Liver (tissue), 9 donors: ENCODE results near the gene PAPSS1. TPM values are rescaled to one million over a fixed set of nuclear protein-coding genes. Genes with fewer than 3 reads are reported as not detected.

Source experiments
- DNase-seq: peaks from one replicate; pipeline ENCODE4 v3.0.0-alpha.2; 2017; ENCODE audit warnings: low spot score
- H3K27ac ChIP-seq, 2 donors: one replicate each; pipeline ENCODE4 v1.7.0; 2013; ENCODE audit warnings: inconsistent platforms in 2 of 2, low read length in 2 of 2, control low read depth in 1 of 2, low read depth in 1 of 2, mild to moderate bottlenecking in 1 of 2
- H3K27me3 ChIP-seq, 4 donors: one replicate each; pipeline versions ENCODE4 v1.6.1 to v1.7.0; 2013; ENCODE audit warnings: low read length in 3 of 4, inconsistent platforms in 1 of 4, mild to moderate bottlenecking in 1 of 4, moderate library complexity in 1 of 4; ENCODE audit not compliant: control insufficient read depth in 4 of 4, insufficient read depth in 4 of 4
- H3K36me3 ChIP-seq, 4 donors: one replicate each; pipeline versions ENCODE4 v1.6.1 to v1.7.0; 2013; ENCODE audit warnings: low read length in 3 of 4, mild to moderate bottlenecking in 3 of 4, low read depth in 1 of 4, moderate library complexity in 1 of 4; ENCODE audit not compliant: control insufficient read depth in 4 of 4, insufficient read depth in 3 of 4
- H3K4me1 ChIP-seq, 4 donors: one replicate each; pipeline versions ENCODE4 v1.6.1 to v1.7.0; 2013; ENCODE audit warnings: low read length in 3 of 4, mild to moderate bottlenecking in 3 of 4, moderate library complexity in 1 of 4; ENCODE audit not compliant: control insufficient read depth in 4 of 4, insufficient read depth in 4 of 4
- H3K4me3 ChIP-seq, 3 donors: one replicate each; pipeline versions ENCODE4 v1.6.1 to v1.7.0; 2013; ENCODE audit warnings: low read length in 3 of 3, control low read depth in 1 of 3, low read depth in 1 of 3, mild to moderate bottlenecking in 1 of 3
- H3K9ac ChIP-seq, 2 donors: one replicate each; pipeline ENCODE4 v1.7.0; 2013; ENCODE audit warnings: low read length in 2 of 2, mild to moderate bottlenecking in 2 of 2, moderate library complexity in 2 of 2, control low read depth in 1 of 2, low read depth in 1 of 2
- H3K9me3 ChIP-seq, 4 donors: one replicate each; pipeline versions ENCODE4 v1.6.1 to v1.7.0; 2013; ENCODE audit warnings: low read length in 3 of 4; ENCODE audit not compliant: control insufficient read depth in 4 of 4
- ATF3 ChIP-seq: IDR thresholded peaks from 2 replicates; pipeline ENCODE4 v1.6.1; 2016; ENCODE audit warnings: antibody characterized with exemption
- CTCF ChIP-seq: fragments of 150-350 bp; IDR thresholded peaks from 2 replicates; pipeline ENCODE4 v1.5.1; 2017; ENCODE audit warnings: improper control_type of control experiment, low read depth, low read length; ENCODE audit not compliant: missing input control
- EGR1 ChIP-seq, 2 donors: IDR thresholded peaks; 2 replicates each; pipeline ENCODE4 v1.6.1; 2016 to 2018; ENCODE audit warnings: antibody characterized with exemption in 2 of 2, low read depth in 2 of 2
- FOXA2 ChIP-seq: IDR thresholded peaks from 2 replicates; pipeline ENCODE4 v1.6.1; 2016; ENCODE audit warnings: antibody characterized with exemption
- GABPA ChIP-seq, 2 donors: IDR thresholded peaks in 1 of 2; conservative IDR thresholded peaks in 1 of 2; 2 replicates each; pipeline ENCODE4 v1.6.1; 2016; ENCODE audit warnings: antibody characterized with exemption in 2 of 2, mild to moderate bottlenecking in 1 of 2, moderate library complexity in 1 of 2
- HNF4A ChIP-seq, 2 donors: conservative IDR thresholded peaks; 2 replicates each; pipeline ENCODE4 v1.6.1; 2016; ENCODE audit warnings: antibody characterized with exemption in 2 of 2, mild to moderate bottlenecking in 2 of 2
- HNF4G ChIP-seq: IDR thresholded peaks from 2 replicates; pipeline ENCODE4 v1.6.1; 2016; ENCODE audit warnings: antibody characterized with exemption
- MAX ChIP-seq: IDR thresholded peaks from 2 replicates; pipeline ENCODE4 v1.6.1; 2016; ENCODE audit warnings: antibody characterized with exemption
- NR2F2 ChIP-seq: IDR thresholded peaks from 2 replicates; pipeline ENCODE4 v1.6.1; 2016; ENCODE audit warnings: antibody characterized with exemption
- RAD21 ChIP-seq, 2 donors: IDR thresholded peaks; 2 replicates each; pipeline ENCODE4 v1.6.1; 2016; ENCODE audit warnings: antibody characterized with exemption in 2 of 2, mild to moderate bottlenecking in 2 of 2
- REST ChIP-seq: IDR thresholded peaks from 2 replicates; pipeline ENCODE4 v1.6.1; 2016; ENCODE audit warnings: antibody characterized with exemption, mild to moderate bottlenecking
- RXRA ChIP-seq, 2 donors: IDR thresholded peaks; 2 replicates each; pipeline ENCODE4 v1.6.1; 2017 to 2018; ENCODE audit warnings: antibody characterized with exemption in 2 of 2, mild to moderate bottlenecking in 1 of 2
- SP1 ChIP-seq: IDR thresholded peaks from 2 replicates; pipeline ENCODE4 v1.6.1; 2018; ENCODE audit warnings: antibody characterized with exemption, mild to moderate bottlenecking
- YY1 ChIP-seq: IDR thresholded peaks from 2 replicates; pipeline ENCODE4 v1.6.1; 2016; ENCODE audit warnings: antibody characterized with exemption, mild to moderate bottlenecking
- WGBS: extraction: QIAGEN DNeasy Blood & Tissue Kit; methylation state at CpG from one replicate; pipeline ENCODE4 v1.1.7; 2013; 5-methylcytosine and 5-hydroxymethylcytosine counted together
- polyA plus RNA-seq, 2 donors: library from polyadenylated mRNA; stranded (reverse) in 1 of 2; unstranded in 1 of 2; fragments of 200-250 nt in 1 of 2; fragments of >200 nt in 1 of 2; fragmentation: Nextera tagmentation in 1 of 2; extraction: Ambion mirVana in 1 of 2; gene quantifications; one replicate each; pipeline versions ENCODE4 v1.2.1 to v1.2.3, GENCODE V29; 2013 to 2015
- total RNA-seq, 2 donors: library from RNA; depleted of rRNA; stranded (reverse); fragments of >200 nt; gene quantifications; one replicate each; pipeline ENCODE4 v1.2.3, GENCODE V29; 2014
- donor health status: healthy.
- donor health status: healthy.
- donor health status: healthy.
- donor health status: healthy.
- donor health status: healthy.

Gene PAPSS1
- total and polyA plus RNA-seq, 4 donors, result 5.7 to 17.8 (median 6.0) TPM

GRCh38 chr4:107757283-107757682 lies 37.2 kb upstream of the PAPSS1 start:
- TF ChIP-seq REST (no peak), NR2F2 (no peak), ATF3 (no peak), YY1 (no peak), GABPA (IDR thresholded peaks at IDR 0.05 in 1 of 2, conservative IDR thresholded peaks at IDR 0.05 in 1 of 2) (no peak), HNF4A (conservative IDR thresholded peaks at IDR 0.05) (no peak), RXRA (IDR thresholded peaks at IDR 0.05) (no peak)
- no peak overlapping the region for H3K27ac ChIP-seq
- no peak overlapping the region for H3K4me3 ChIP-seq
- no peak for DNase-seq
- no peaks in the 10 kb centered on the region for H3K36me3 ChIP-seq
- no peaks in the 10 kb centered on the region for H3K27me3 ChIP-seq
- 82% methylated on average over 5 of the region's 5 CpGs for WGBS
- no peak overlapping the region for H3K9ac ChIP-seq
- peaks cover 3 to 6% (median 3%) of the 10 kb centered on the region in 4 donors for H3K4me1 ChIP-seq
- no peaks in the 10 kb centered on the region for H3K9me3 ChIP-seq

- DNase-seq, result no peak
- TF ChIP-seq GABPA (IDR thresholded peaks at IDR 0.05 in 1 of 2, conservative IDR thresholded peaks at IDR 0.05 in 1 of 2) (no peak), YY1 (no peak), REST (no peak), HNF4A (conservative IDR thresholded peaks at IDR 0.05) (no peak), HNF4G (no peak), ATF3 (no peak), SP1 (no peak), EGR1 (IDR thresholded peaks at IDR 0.05; ENCODE audit: low read depth in 2 of 2) (no peak), CTCF (no peak), RAD21 (IDR thresholded peaks at IDR 0.05) (no peak), MAX (no peak), FOXA2 (no peak)
- Histone ChIP-seq H3K9ac (no peak overlapping the region), H3K27ac (no peak overlapping the region), H3K36me3 (no peaks in the 10 kb centered on the region), H3K9me3 (no peaks in the 10 kb centered on the region), H3K4me3 (no peak overlapping the region), H3K27me3 (no peaks in the 10 kb centered on the region), H3K4me1 (peaks cover 3 to 6% (median 3%) of the 10 kb centered on the region in 4 donors)
- 59% methylated on average over 4 of the region's 4 CpGs for WGBS
Observed at GRCh38 chr4:107755841-107756356, 35.9 kb upstream of the PAPSS1 start.
